RWPE2 (cell line): ENCODE data around the gene FBXO38.

ENCODE experiments used
- ATAC-seq: fragments of 200-7000 bp; cut with Tn5 transposase; 3 replicates; pipeline ENCODE4 v1.9.1; 2021; ENCODE audit warnings: low read depth
- DNase-seq: peaks from one replicate; pipeline ENCODE4 v3.0.0-alpha.2; 2020; ENCODE audit warnings: low spot score
- H3K27ac ChIP-seq: fragments of 450-650 bp; 2 replicates; pipeline ENCODE4 v1.5.1; 2017; ENCODE audit warnings: mild to moderate bottlenecking; ENCODE audit not compliant: poor library complexity, severe bottlenecking
- H3K27me3 ChIP-seq: fragments of 250-450 bp; sonication (Bioruptor Pico); 2 replicates; pipeline ENCODE4 v1.5.1; 2021; ENCODE audit warnings: mild to moderate bottlenecking, moderate library complexity; ENCODE audit not compliant: insufficient read depth, poor library complexity, severe bottlenecking
- H3K36me3 ChIP-seq: fragments of 250-450 bp; sonication (Bioruptor Pico); 2 replicates; pipeline ENCODE4 v1.5.1; 2020; ENCODE audit warnings: low read depth, mild to moderate bottlenecking, moderate library complexity
- H3K4me1 ChIP-seq: fragments of 250-450 bp; sonication (Bioruptor Pico); 2 replicates; pipeline ENCODE4 v1.5.1; 2021; ENCODE audit warnings: mild to moderate bottlenecking, moderate library complexity; ENCODE audit not compliant: insufficient read depth, poor library complexity, severe bottlenecking
- H3K4me3 ChIP-seq: fragments of 250-450 bp; sonication (Bioruptor Pico); 2 replicates; pipeline ENCODE4 v1.5.1; 2021; ENCODE audit warnings: mild to moderate bottlenecking, moderate library complexity; ENCODE audit not compliant: severe bottlenecking
- H3K9me3 ChIP-seq: fragments of 250-450 bp; sonication (Bioruptor Pico); 2 replicates; pipeline ENCODE4 v1.5.1; 2021; ENCODE audit warnings: mild to moderate bottlenecking, moderate library complexity; ENCODE audit not compliant: severe bottlenecking
- TF ChIP-seq, protein P1 (sequence below): fragments of 450-650 bp; IDR thresholded peaks from one replicate; pipeline ENCODE4 v1.5.1; 2017; ENCODE audit warnings: mild to moderate bottlenecking, moderate library complexity; ENCODE audit not compliant: poor library complexity, severe bottlenecking

Gene FBXO38

DNA sequence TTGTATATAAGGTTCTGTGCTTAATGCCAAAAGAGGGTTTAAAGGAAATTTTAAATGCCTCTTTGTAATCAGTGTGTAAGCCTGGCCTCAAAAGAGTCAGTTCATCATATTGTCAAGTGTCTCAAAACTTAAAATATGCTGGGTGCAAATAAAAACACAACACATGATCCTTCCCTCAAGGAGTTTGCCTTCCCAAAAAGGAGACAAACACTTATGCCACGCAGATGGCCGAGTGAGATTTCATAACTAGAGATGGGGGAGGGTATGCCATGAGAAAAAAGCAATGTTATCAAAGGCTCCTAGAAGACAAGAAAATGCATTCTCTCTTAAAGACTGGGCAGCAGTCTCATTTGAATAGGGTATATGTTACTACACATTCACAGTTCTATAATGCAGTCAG, 55.2 kb downstream of the FBXO38 start:
- ATAC-seq, result no peak
- no peak overlapping the region for H3K4me3 ChIP-seq

DNA sequence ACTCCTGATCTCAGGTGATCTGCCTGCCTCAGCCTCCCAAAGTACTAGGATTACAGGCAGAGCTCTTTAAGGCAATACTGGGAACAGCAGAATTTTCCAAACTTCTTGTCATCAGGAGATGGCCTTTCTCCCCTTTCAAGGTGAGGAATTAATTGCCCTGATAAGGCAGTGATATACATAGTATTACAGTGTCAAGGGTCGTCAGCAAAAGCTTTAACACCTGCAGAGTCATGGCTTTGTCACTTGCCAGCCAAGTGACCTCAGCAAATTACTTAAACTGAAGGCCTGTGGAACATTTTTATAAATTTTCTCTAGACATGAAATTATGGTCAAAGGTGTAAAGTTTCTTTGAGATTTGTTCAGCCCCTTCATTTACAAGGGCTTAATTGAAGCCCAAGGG, 59.5 kb downstream of the FBXO38 start:
- DNase-seq, result no peak
- peaks cover 45% of the 10 kb centered on the region for H3K36me3 ChIP-seq
- TF ChIP-seq, protein P1, sequence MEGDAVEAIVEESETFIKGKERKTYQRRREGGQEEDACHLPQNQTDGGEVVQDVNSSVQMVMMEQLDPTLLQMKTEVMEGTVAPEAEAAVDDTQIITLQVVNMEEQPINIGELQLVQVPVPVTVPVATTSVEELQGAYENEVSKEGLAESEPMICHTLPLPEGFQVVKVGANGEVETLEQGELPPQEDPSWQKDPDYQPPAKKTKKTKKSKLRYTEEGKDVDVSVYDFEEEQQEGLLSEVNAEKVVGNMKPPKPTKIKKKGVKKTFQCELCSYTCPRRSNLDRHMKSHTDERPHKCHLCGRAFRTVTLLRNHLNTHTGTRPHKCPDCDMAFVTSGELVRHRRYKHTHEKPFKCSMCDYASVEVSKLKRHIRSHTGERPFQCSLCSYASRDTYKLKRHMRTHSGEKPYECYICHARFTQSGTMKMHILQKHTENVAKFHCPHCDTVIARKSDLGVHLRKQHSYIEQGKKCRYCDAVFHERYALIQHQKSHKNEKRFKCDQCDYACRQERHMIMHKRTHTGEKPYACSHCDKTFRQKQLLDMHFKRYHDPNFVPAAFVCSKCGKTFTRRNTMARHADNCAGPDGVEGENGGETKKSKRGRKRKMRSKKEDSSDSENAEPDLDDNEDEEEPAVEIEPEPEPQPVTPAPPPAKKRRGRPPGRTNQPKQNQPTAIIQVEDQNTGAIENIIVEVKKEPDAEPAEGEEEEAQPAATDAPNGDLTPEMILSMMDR, result no peak

More for the DNA sequence above, 55.2 kb downstream of the FBXO38 start:
- Histone ChIP-seq H3K4me1 (no peaks in the 10 kb centered on the region), H3K36me3 (peaks cover 88% of the 10 kb centered on the region), H3K27ac (no peak overlapping the region), H3K9me3 (no peaks in the 10 kb centered on the region), H3K27me3 (no peaks in the 10 kb centered on the region)
- DNase-seq, result no peak
- TF ChIP-seq, protein P1, result no peak

DNA sequence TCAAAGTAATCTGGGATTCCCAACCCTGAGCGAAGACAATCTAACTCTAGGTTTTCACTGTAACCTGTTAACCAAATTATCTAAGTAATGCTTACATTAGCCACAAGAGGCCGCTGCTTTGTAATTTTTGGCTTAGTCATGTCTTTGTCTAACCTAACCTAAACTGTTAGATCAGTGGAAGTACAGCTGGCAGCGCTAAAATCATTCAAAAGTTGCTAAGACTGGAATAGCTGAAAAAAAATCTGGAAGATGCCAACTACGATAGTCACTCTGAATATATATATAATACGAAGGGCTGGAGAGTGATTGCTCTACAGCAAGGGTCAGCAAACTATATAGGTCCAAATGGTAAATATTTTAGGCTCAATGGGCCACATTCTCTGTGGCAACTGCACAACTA, 60.2 kb downstream of the FBXO38 start:
- TF ChIP-seq, protein P1, result peak; percentile 96
- H3K27ac ChIP-seq, result no peak overlapping the region
- H3K36me3 ChIP-seq, result peaks cover 37% of the 10 kb centered on the region
- H3K27me3 ChIP-seq, result no peaks in the 10 kb centered on the region
- no peak overlapping the region for H3K4me3 ChIP-seq
- ATAC-seq, result peak; percentile 88
- no peak for DNase-seq
- H3K4me1 ChIP-seq, result no peaks in the 10 kb centered on the region
- no peaks in the 10 kb centered on the region for H3K9me3 ChIP-seq

More for the DNA sequence above, 59.5 kb downstream of the FBXO38 start:
- Histone ChIP-seq H3K27ac (no peak overlapping the region), H3K4me3 (no peak overlapping the region), H3K4me1 (no peaks in the 10 kb centered on the region), H3K9me3 (no peaks in the 10 kb centered on the region), H3K27me3 (no peaks in the 10 kb centered on the region)
- ATAC-seq, result no peak

DNA sequence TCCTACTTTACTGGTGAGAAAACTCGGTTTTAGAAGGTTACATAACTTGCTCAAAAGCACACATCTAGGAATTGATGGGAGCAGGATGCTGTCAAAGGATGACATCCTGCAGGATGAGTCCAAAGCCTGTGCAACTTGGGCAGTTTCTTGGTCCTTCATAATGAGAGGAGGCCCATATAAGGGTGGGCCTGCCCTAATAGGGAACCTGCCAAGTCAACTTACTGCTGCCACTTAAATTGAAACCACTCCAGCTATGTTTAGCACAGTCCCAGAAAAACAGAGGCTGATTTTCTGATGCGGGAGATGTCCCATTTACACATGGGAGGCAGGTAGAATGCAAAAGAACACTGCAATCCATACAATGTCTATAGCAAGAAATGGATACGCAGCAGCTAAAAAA, 61.8 kb downstream of the FBXO38 start:
- ATAC-seq (no peak), DNase-seq (no peak)
- Histone ChIP-seq H3K36me3 (peaks cover 22% of the 10 kb centered on the region), H3K27me3 (no peaks in the 10 kb centered on the region), H3K9me3 (no peaks in the 10 kb centered on the region), H3K4me3 (no peak overlapping the region), H3K27ac (no peak overlapping the region), H3K4me1 (no peaks in the 10 kb centered on the region)
- TF ChIP-seq, protein P1, result no peak

DNA sequence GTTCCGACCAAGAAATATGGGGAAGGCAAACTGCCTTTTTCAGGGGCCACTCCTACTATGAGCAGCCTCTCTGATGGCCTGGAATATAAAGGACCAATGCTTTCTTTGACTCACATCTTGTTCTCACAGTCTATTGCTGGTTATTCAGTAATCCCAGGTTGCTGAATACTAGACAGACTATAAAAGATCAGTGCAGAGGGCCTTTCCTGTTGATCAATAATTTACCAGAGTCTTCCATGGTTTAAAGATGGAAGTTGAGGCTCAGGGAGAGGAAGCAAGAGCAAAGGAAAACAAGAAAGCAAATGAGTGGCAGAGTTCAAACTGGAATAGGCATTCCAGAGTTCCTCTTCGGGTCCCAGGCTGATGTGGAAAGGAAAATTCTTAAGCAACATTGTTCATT, 62.9 kb downstream of the FBXO38 start:
- no peak overlapping the region for H3K4me3 ChIP-seq
- ATAC-seq (no peak), DNase-seq (no peak)
- no peak overlapping the region for H3K27ac ChIP-seq
- H3K27me3 ChIP-seq, result no peaks in the 10 kb centered on the region
- no peaks in the 10 kb centered on the region for H3K4me1 ChIP-seq
- no peaks in the 10 kb centered on the region for H3K9me3 ChIP-seq
- H3K36me3 ChIP-seq, result peaks cover 11% of the 10 kb centered on the region
- TF ChIP-seq, protein P1, result no peak
